ENCODE results near the gene ABR.
"Not testable (repeated sequence)": the region's sequence is repeated elsewhere in the genome, so short reads cannot be mapped to it uniquely, and the experiment has no call there.

The ABR gene

DNA sequence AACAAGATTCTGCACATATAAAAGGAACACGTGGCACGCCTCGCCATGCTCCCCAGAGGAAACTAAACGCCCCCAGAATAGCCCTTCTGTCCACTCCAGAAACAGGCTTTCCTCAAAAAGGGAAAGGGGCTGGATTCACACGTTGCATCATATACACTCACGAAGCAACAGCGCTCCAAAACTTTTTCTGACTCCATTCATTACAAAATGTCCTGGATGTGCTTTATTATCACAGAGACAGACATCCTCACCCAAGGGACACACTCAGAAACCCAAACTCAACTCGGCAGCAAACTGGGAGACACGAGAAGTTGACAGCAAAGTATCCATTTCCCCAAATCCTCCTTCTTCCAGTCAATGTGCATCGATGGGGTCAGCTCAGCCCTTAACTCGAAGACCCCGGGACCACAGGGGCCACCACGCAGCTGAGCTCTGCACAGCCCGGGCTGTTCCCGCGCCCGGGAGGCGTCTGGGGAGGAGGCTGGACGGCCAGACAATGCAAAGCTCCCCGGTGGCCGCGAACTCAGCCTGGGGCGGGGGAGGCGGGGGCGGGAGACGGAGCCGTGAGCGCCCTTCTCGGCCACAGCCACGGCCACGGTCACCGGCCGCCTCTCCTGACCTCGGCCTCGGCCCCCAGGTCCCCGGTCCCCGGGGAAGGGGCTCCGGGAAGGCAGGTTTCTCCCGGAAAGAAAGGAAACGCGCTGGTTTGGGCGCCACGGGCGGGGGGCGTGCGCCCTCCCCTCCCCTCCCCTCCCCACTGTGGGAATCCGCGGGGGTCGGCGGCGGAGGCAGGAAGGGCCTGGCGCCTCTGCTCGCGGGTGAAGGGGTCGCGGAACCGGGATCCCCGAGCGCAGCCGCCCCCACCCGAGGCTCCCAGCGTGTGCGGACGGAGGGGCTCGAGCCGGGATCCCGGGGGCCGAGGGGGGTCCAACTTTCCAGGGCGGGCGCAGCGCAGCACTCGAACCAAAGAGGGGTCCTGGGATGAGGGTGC lies 201.4 kb downstream of the ABR start:
- DNase-seq: no peak

DNA sequence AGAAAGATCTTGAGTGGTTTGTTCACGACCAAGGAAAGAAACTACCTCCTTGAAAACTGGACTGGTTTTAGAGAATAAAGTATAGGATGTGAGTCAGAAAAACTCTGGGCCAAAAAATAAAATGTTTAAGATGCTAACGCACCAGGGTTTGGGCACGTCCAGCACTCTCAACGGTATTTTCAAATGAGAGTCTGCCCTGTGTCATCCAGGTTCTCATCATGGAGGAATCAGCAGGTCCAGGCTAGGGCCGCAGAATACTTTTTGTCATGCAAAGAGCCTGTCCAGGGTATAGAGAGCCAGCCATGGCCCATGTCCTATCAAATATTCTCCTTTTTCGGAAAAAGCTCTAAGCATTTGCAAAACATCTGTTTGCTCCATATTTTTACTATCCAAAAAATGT lies 202.6 kb downstream of the ABR start:
- DNase-seq: no peak

DNA sequence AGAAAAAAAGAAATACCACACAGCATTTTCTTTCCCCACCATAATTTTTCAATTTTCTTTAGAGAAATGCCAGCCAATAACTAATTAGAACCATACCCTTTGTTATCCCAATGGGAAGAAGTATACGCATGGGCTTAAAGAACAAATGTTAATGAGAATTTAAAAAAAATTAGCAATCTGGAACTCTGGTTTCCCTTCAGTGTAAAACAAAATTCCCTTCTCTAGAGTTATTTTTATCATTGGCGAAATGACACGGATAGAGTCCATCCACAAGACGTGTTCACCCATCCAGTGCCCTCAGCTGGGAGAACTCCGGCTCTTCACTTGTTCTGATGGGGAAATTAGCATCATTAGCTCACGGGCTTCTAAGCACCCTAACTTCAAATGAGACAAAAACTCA lies 203.5 kb downstream of the ABR start:
- DNase-seq: no peak

DNA sequence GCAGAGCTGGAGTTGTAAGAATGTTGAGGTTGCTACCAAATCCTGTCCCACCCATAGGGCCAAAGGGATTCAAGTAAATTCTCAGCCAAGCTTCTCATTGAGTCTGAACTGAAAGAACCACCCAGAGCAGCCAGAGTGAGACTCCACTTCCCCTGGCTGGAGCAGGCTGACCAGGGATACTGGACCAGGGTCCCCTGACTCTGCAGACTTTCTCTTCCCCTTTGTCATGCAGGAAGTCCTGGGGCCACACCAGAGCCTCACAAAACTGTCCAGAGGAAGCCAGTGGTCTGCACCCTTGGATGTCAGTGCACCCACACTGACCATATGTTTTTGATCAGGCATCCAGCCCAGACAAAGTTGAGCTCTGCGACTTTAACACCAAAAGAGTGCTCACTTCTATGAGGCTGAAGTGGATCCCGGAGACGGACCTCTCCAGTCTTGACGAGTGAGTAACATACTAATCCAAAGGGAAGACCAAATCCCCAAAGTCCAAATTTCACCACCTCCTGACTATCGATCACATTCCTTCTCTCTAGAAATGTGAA lies 204.3 kb downstream of the ABR start:
- no peak for DNase-seq

DNA sequence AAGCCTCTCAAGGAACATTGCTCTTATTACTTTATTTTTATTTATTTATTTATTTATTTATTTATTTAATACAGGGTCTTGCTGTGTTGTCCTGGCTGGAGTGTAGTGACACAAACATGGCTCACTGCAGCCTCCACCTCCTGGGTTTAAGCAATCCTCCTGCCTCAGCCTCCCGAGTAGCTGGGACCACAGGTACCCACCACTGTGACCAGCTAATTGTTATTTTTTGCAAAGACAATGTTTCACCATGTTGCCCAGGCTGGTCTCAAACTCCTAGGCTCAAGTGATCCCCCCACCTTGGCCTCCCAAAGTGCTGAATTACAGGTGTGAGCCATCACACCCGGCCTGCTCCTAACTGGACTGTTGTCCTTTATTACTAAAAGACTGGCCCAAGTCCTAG lies 205.0 kb downstream of the ABR start:
- not testable (repeated sequence) for DNase-seq

DNA sequence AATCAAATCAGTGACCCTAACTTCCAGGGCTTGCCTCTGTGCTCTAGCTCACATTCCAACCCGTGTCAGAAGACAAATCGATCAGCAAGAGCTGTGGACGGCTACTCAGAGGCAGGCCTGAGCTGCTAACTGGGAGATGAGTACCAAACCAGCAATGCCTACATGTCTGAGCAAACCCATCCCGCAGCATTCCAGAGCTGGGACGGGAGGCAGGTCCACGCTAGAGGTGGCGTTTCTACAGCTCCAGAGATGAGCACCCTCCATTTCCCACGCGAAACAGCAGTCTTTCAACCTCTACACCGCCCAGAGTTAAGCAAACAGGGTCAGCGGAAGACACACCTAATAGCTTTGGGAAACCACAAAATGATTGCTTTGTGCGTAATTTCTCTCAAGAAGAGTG lies 206.7 kb downstream of the ABR start:
- no peak for DNase-seq

DNA sequence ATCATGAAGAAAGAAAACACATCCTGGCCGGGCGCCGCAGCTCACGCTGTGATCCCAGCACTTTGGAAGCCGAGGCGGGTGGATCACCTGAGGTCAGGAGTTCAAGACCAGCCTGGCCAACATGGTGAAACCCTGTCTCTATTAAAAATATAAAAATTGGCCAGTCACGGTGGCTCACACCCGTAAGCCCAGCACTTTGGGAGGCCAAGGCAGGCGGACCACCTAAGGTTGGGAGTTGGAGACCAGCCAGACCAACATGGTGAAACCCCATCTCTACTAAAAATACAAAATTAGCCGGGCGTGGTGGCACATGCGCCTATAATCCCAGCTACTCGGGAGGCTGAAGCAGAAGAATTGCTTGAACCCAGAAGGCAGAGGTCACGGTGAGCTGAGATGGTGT lies 207.9 kb downstream of the ABR start:
- DNase-seq: not testable (repeated sequence)

DNA sequence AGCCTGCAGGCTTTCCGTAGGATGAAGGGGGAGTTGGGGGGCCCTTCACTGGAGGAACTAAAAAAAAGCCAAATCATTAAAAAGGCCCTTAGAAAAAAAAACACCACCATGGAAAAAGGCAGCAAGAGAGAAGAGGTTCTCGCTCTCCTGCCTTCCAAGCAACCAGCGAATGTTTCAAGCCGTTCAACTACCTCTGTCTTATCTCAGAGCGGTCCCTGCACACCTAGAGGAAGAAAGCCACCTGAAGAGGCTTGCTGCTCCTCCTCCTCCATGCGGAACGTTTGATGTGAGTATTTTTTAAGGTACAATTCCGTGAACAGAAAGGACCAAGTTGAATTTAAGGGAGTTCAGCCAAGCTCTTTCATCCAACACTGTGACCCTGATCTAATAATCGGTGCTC lies 209.4 kb downstream of the ABR start:
- DNase-seq: no peak

DNA sequence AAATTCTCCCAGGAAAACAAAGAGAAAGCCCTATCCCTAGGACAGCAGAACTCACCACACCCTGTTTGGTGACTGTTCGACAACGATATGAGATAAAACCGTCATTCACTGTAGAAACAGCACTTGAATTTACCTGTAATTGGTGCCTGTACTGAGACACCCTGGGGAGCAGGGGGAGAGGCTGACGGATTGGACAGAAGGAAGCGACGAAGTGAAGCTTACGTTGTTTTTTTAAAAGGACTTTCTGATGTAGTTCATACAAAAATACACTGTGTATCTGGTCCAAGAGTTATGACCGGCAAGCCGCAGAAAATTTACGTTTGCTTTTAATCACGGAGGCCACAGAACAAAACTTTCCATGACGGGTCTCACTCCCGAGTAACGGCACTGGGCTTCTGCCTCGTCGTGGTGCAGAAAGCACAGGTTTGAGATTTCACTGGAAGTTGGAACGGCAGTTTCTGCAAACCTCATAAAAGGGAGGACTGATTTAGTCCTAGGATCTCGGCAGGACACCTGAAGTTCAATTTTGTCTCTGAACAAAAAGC lies 209.9 kb downstream of the ABR start:
- no peak for DNase-seq

DNA sequence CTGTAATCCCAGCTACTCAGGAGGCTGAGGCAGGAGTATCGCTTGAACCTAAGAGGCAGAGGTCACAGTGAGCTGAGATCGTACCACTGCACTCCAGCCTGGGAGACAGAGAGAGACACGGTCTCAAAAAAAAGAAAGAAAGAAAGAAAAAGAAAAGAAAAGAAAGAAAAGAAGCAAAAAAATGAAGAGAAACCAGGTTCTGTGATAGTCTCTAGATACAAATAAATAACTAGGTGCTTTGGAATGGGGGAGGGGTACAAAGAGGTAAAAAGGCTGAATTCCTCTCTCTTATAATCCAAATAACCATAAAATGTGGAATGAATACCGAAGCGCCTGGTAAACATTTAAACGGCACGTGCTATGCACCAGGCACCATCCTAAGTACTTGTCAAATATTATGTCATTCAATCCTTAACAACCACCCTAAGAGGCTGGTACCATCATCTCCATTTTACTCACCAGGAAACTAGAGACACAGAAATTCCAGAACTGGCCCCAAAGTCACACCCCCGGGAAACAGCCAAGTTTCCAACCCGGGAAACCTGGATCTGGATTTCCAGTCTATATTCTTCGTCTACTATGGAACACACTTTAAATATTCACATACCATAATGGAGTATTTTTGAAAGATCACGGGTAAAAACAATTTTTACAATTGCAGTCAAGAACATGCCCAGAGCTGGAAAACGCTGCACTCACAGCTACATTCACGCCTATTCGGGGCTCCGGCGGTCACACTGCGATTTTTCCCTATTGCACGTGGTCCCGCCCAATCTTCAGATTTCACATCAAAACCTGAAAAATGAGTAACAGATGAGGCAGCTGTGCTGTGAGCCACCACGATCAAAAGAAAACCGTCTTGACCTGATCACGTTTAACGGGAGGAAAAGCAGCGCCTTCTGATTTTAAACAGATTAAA lies 210.7 kb downstream of the ABR start:
- DNase-seq: no peak

DNA sequence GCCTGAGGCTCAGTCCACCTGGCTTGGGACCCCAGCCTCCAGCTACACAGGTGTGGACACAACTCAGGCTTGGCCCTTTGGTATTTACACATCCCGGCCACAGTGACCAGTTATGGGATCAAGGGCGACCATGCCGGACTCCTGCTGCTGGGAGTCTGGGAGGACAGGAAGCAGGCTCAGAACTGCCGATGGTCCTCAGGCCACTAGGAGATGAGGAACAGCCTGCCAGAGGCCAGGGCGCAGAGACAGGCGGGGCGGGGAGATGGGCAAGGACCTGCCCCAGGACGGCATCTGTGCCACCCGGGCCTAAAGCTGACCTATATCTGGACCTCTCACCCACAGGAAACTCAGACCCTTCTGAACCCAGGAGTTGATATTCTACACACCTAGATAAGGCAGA lies 212.7 kb downstream of the ABR start:
- no peak for DNase-seq

DNA sequence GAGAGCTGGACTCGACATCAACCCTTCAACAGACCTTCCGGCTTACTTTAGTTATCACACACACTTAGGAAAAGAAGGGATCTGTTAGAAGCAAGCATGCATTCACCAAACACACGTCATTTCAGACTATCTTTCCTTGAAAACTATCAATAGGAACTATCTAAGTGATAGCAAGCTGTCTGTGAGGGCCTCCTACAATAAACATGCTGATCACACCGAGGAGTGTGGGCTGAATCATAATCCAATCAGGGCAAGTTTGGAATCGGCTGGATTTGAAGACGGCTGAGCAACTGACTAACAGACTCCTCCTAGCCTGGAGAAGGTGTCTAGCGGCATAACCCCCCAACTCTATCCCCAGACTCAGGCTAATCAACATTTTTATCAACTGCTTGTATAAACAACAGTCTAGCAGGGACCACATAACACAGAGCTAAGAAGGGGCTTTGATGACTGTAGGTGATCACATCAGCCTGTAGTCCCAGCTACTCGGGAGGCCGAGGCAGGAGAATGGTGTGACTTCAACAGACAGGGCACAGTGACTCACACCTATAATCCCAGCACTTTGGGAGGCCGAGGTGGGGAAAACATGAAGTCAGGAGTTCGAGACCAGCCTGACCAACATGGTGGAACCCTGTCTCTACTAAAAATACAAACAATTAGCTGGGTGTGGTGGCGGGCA lies 214.3 kb downstream of the ABR start:
- no peak for DNase-seq

DNA sequence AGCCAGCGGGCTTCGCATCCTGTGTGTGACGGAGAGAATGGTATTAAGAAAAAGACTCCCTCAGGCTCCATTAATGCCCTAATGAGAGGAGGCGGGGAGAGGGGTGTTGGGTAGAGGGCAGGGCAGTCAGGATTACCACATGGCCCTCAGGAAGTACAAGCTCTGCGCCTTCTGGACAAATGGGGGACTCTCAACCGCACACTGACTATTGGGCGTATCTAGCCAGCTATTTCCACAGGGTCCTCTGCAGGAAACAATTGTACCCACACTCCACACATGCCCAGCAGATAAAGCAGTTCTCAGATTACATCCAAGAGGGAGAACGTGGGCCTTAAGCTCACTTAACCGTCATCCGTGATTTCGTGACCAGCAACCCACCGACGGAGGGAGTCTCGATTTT lies 214.9 kb downstream of the ABR start:
- DNase-seq: no peak

DNA sequence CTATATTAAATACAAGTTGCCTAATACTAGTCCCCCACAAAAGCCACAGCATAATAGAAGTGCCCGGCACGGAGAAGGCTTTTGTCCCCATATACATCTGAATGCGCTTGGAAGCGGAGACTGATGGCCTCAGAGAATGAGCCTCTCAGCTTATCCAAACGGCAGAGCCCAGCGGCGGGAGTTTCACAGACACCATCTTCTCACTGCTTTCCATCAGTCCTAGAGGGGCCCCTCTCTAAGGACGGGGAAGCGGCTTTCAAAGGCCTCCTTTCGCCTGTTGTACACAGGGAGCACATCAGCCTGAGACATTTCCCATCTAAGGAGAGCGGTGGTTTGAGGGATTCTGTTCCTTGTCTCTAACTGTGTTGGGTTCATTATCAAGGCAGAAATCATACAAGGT lies 217.1 kb downstream of the ABR start:
- DNase-seq: no peak

DNA sequence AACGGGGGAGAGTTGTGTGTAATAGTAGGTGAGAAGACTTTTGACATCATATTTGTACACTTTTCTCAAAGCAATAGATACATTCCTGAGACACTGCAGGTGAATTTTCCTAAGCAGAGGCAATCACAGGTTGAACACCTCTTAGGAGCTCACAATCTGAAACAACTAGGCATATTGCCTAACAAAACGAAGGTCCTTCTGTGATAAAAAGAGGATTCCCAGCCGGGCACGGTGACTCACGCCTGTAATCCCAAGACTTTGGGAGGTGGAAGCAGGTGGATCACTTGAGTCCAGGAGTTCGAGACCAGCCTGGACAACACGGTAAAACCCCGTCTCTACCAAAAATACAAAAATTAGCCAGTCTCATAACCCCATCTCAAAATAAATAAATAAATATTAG lies 217.6 kb downstream of the ABR start:
- DNase-seq: no peak

DNA sequence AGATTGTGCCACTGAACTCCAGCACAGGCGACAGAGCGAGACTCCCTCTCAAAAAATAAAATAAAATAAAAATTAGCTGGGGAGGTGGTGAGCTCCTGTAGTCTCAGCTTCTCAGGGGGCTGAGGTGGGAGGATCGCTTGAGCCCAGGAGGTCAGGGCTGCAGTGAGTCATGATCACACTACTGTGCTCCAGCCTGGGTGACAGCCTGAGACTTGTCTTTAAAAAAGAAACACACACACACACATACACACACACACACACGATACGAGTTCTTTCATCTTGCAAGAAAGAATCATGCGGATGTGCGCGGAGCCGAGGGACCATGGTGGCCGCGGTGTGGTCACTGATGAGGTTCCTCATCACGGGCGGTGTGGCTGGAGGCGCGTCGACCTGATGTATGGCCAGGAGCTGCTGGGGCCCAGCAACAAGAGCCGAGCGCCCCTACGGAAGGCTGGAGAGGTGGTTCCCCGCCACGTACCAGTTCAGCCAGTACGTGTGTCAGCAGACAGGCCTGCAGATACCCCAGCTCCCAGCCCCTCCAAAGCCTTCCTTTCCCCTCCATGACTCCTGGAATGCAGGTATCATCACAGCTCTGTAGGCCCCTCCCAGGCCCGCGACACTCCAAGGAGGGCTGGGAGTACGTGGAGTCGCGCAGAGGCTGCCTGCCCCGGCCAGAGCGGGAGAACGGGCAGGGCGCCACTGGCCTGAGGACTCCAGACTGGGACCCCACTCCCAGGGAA lies 220.9 kb downstream of the ABR start:
- no peak for DNase-seq

DNA sequence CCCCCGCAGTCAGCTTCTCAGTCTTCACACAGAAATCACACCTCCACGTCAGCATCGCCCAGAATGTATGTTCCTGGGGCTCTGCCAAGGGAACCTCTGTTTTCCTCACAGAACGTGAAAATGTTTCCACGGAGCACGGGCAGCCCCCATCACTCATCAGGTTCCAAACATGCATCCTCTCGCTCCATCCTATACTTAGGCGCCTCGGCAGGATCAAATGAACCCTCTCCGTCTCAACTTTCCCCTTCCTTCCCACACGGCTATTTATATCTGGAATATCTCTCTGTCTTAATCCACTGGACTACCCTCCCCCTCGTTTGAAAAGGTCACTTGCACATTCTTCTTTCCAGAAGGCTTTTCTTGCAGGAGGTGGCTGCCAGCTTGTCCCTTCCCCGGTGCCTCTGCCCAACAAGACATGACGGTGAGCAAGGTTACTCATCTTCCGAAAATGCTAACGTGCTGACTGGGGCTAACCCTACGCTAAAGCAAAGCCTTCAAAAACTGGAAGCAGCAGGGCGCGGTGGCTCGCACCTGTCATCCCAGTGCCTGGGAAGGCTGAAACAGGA lies 221.8 kb downstream of the ABR start:
- no peak for DNase-seq

DNA sequence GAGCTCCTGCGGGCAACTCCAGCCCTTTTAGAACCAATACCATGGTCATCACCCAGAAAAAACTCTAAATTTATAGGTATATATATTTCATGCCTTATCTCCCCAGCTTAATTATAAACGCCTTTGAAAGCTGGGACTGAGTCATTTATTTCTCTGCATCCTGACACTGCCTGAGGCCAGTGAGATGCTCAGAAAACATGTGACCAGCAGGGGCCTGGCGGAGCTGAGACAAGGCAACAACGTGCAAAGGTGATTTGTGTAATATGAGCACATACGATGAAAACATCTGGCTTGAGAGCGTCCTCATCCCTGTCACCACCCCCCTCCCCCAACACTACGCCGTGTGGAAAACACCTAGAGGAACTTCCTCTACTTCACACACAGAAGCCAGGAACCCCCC lies 222.9 kb downstream of the ABR start:
- no peak for DNase-seq

DNA sequence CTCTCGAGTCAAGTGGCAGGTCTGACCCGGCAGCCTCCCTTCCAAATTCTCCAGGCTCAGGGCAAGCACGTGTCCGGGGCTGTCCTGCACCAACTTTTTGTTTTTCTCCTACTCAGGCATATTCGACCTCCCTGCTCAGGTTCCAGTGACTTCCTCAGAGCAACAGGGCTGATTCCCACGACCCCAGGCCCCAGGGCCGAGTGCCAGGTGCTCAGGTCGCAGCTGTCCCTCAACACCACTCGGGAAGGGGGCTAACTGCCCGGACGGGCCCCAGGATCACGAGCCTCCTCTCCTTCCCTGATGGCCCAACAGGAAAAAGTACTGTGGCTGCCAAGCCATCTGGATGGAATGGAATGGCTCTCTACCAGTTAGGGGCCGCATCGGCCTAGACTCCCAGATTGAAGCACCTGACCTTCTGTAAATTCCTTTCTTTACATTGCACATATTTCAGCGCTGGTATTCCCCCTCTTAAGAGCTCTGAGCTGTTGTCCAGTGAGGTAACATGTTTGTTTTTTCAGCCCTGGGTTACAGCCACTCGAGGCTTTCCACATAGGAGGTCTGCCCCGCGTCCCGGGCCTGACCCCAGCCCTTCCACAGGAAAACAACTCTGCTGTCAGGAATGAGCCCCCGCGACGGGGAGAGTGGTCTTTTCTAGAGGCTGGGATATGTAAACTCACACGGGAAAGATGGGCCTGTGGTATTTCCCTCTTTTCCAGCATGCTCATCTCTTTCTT lies 225.2 kb downstream of the ABR start:
- no peak for DNase-seq

DNA sequence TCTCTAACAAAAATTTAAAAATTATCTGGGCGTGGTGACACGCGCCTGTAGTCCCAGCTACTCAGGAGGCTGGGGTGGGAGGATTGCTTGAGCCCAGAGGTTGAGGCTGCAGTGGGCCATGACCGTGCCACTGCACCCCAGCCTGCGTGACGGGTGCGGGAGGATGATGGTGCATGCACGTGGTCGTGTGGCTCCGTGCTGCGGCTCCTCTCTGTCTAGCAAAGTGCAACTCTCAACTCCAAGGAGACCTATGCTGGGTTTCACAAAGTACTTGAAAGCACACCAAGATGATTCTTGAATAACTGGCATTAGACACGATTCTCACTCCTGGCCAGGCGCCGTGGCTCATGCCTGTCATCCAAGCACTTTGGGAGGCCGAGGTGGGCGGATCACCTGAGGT lies 226.0 kb downstream of the ABR start:
- no peak for DNase-seq

Data from activated T-cell treated with anti-CD3 and anti-CD28 coated beads, Interleukin-2, amount 50 U/mL, for 48 hours (primary cell).